Measurements from ENCODE around the gene PPP1R36. TPM values are rescaled to one million over a fixed set of nuclear protein-coding genes. Genes with fewer than 3 reads are reported as not detected.

PPP1R36 gene
- total and polyA plus RNA-seq, 2 experiments from 2014 or later, result 0.23 TPM; not detected in 1

GRCh38 chr14:64632056-64632455, 82.3 kb downstream of the PPP1R36 start:
- Histone ChIP-seq H3K79me2 (no peaks in the 10 kb centered on the region), H3K36me3 (replicated peaks; ENCODE audit: insufficient read depth, low read depth) (no peaks in the 10 kb centered on the region), H4K20me1 (ENCODE audit: insufficient read depth, poor library complexity, severe bottlenecking) (no peaks in the 10 kb centered on the region), H3K4me2 (no peak overlapping the region), H3K4me3 (no peak overlapping the region), H3K27ac (no peak overlapping the region), H3K9me3 (ENCODE audit: low read depth) (no peaks in the 10 kb centered on the region), H3K9me2 (replicated peaks; ENCODE audit: insufficient read depth) (no peaks in the 10 kb centered on the region), H2AFZ (no peak overlapping the region), H3K27me3 (no peaks in the 10 kb centered on the region), H3K4me1 (ENCODE audit: insufficient read depth) (peaks cover 5% of the 10 kb centered on the region)
- WGBS (ENCODE audit: low lambda C conversion rate, missing lambda C conversion rate), result 81% methylated on average over 5 of the region's 5 CpGs
- DNase-seq (ENCODE audit: low spot score), result no peak
- TF ChIP-seq CTCF (IDR thresholded peaks at IDR 0.05; ENCODE audit: poor library complexity) (no peak), EZH2 (IDR thresholded peaks at IDR 0.05; ENCODE audit: borderline replicate concordance) (no peak), EZH2phosphoT487 (IDR thresholded peaks at IDR 0.05; ENCODE audit: low read depth, severe bottlenecking, unreplicated experiment) (no peak)

- H4K20me1 ChIP-seq (ENCODE audit: insufficient read depth, poor library complexity, severe bottlenecking), result no peaks in the 10 kb centered on the region
- TF ChIP-seq EZH2phosphoT487 (IDR thresholded peaks at IDR 0.05; ENCODE audit: low read depth, severe bottlenecking, unreplicated experiment) (no peak), CTCF (IDR thresholded peaks at IDR 0.05; ENCODE audit: poor library complexity) (no peak), EZH2 (IDR thresholded peaks at IDR 0.05; ENCODE audit: borderline replicate concordance) (no peak)
- H3K79me2 ChIP-seq, result no peaks in the 10 kb centered on the region
- 80% methylated on average over 2 of the region's 2 CpGs for WGBS (ENCODE audit: low lambda C conversion rate, missing lambda C conversion rate)
- H3K9me2 ChIP-seq (replicated peaks; ENCODE audit: insufficient read depth), result no peaks in the 10 kb centered on the region
- H3K4me3 ChIP-seq, result no peak overlapping the region
- H3K4me2 ChIP-seq, result no peak overlapping the region
- H3K9me3 ChIP-seq (ENCODE audit: low read depth), result no peaks in the 10 kb centered on the region
- H2AFZ ChIP-seq, result no peak overlapping the region
- H3K27ac ChIP-seq, result no peak overlapping the region
- H3K4me1 ChIP-seq (ENCODE audit: insufficient read depth), result peaks cover 11% of the 10 kb centered on the region
- no peaks in the 10 kb centered on the region for H3K36me3 ChIP-seq (replicated peaks; ENCODE audit: insufficient read depth, low read depth)
- no peaks in the 10 kb centered on the region for H3K27me3 ChIP-seq
- DNase-seq (ENCODE audit: low spot score), result no peak
Measured at GRCh38 chr14:64634558-64634957, 84.8 kb downstream of the PPP1R36 start.

GRCh38 chr14:64636208-64636979, 86.6 kb downstream of the PPP1R36 start:
- H3K27me3 ChIP-seq, result no peaks in the 10 kb centered on the region
- H3K36me3 ChIP-seq (replicated peaks; ENCODE audit: insufficient read depth, low read depth), result no peaks in the 10 kb centered on the region
- peak overlapping the region; percentile 17 for H3K4me2 ChIP-seq
- TF ChIP-seq EZH2phosphoT487 (IDR thresholded peaks at IDR 0.05; ENCODE audit: low read depth, severe bottlenecking, unreplicated experiment) (no peak), CTCF (IDR thresholded peaks at IDR 0.05; ENCODE audit: poor library complexity) (peak; percentile 83)
- 47% methylated on average over 19 of the region's 19 CpGs for WGBS (ENCODE audit: low lambda C conversion rate, missing lambda C conversion rate)
- H3K79me2 ChIP-seq, result no peaks in the 10 kb centered on the region
- no peaks in the 10 kb centered on the region for H3K9me3 ChIP-seq (ENCODE audit: low read depth)
- peak; percentile 85 for DNase-seq (ENCODE audit: low spot score)
- H3K9me2 ChIP-seq (replicated peaks; ENCODE audit: insufficient read depth), result no peaks in the 10 kb centered on the region
- H3K27ac ChIP-seq, result peak overlapping the region; percentile 32
- H3K4me3 ChIP-seq, result no peak overlapping the region
- H2AFZ ChIP-seq, result peak overlapping the region; percentile 27
- no peaks in the 10 kb centered on the region for H4K20me1 ChIP-seq (ENCODE audit: insufficient read depth, poor library complexity, severe bottlenecking)
- peaks cover 16% of the 10 kb centered on the region for H3K4me1 ChIP-seq (ENCODE audit: insufficient read depth)
